ENCODE results near the gene AXIN2. TPM values are rescaled to one million over a fixed set of nuclear protein-coding genes. Genes with fewer than 3 reads are reported as not detected.
A peak's percentile ranks its signal among the peaks of the same experiment; 100 is the strongest.

AXIN2 gene
- total RNA-seq, 4 donors from 2014 or later: 17.6 to 87.6 (median 23.8) TPM

- no peak for TF ChIP-seq EP300 (IDR thresholded peaks at IDR 0.05; ENCODE audit: low read depth)
- TF ChIP-seq POLR2AphosphoS5 (IDR thresholded peaks at IDR 0.05): no peak
- no peak for TF ChIP-seq POLR2A (IDR thresholded peaks at IDR 0.05)
- TF ChIP-seq, protein P1, sequence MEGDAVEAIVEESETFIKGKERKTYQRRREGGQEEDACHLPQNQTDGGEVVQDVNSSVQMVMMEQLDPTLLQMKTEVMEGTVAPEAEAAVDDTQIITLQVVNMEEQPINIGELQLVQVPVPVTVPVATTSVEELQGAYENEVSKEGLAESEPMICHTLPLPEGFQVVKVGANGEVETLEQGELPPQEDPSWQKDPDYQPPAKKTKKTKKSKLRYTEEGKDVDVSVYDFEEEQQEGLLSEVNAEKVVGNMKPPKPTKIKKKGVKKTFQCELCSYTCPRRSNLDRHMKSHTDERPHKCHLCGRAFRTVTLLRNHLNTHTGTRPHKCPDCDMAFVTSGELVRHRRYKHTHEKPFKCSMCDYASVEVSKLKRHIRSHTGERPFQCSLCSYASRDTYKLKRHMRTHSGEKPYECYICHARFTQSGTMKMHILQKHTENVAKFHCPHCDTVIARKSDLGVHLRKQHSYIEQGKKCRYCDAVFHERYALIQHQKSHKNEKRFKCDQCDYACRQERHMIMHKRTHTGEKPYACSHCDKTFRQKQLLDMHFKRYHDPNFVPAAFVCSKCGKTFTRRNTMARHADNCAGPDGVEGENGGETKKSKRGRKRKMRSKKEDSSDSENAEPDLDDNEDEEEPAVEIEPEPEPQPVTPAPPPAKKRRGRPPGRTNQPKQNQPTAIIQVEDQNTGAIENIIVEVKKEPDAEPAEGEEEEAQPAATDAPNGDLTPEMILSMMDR (IDR thresholded peaks at IDR 0.05): no peak
- Histone ChIP-seq H3K4me1 (peaks cover 20 to 32% (median 24%) of the 10 kb centered on the region in 4 donors), H3K27me3 (no peaks in the 10 kb centered on the region), H3K4me3 (no peak overlapping the region), H3K27ac (peak overlapping the region; percentile 44 to 68 (median 50)), H3K36me3 (peaks cover 0 to 25% (median 11%) of the 10 kb centered on the region in 4 donors), H3K9me3 (no peaks in the 10 kb centered on the region)
- 50 to 51% methylated on average over 4 to 9 of the region's 9 CpGs for WGBS, 2 donors (ENCODE audit: low coverage in 1 of 2)
- in situ Hi-C loops (cut with MboI; ENCODE audit: low pct_ligation_motif_present in 1 of 4, low pct_unique_long_range_greater_than_20kb in 1 of 4, low sequenced_read_pairs in 3 of 4) (no loop called here), intact Hi-C loops (cut with DNase I; ENCODE audit: low total_unique reads) (no loop called here)
- DNase-seq: no peak
Observed at GRCh38 chr17:65532101-65532890, 29.2 kb downstream of the AXIN2 start.

- Histone ChIP-seq H3K27ac (peak overlapping the region; percentile 44 to 68 (median 50)), H3K27me3 (no peaks in the 10 kb centered on the region), H3K36me3 (peaks cover 0 to 19% (median 8%) of the 10 kb centered on the region in 4 donors), H3K4me1 (peaks cover 20 to 32% (median 24%) of the 10 kb centered on the region in 4 donors), H3K4me3 (no peak overlapping the region), H3K9me3 (no peaks in the 10 kb centered on the region)
- 40% methylated on average over 12 to 16 of the region's 16 CpGs for WGBS, 2 donors (ENCODE audit: low coverage in 1 of 2)
- intact Hi-C loops (cut with DNase I; ENCODE audit: low total_unique reads): no loop called here
- TF ChIP-seq, protein P1 (IDR thresholded peaks at IDR 0.05): peak in 4 of 5 experiments; percentile 15 to 30 (median 22)
- TF ChIP-seq POLR2A (IDR thresholded peaks at IDR 0.05): no peak
- no peak for TF ChIP-seq EP300 (IDR thresholded peaks at IDR 0.05; ENCODE audit: low read depth)
- peak in 1 of 3 donors; percentile 4 for TF ChIP-seq POLR2AphosphoS5 (IDR thresholded peaks at IDR 0.05)
- in situ Hi-C loops (cut with MboI; ENCODE audit: low pct_ligation_motif_present in 1 of 4, low pct_unique_long_range_greater_than_20kb in 1 of 4, low sequenced_read_pairs in 3 of 4): no loop called here
- peak; percentile 63 for DNase-seq
Observed at GRCh38 chr17:65531256-65532100, 30.0 kb downstream of the AXIN2 start.

- peaks cover 0 to 15% (median 6%) of the 10 kb centered on the region in 4 donors for H3K36me3 ChIP-seq
- no peak overlapping the region for H3K4me3 ChIP-seq
- peaks cover 20 to 32% (median 24%) of the 10 kb centered on the region in 4 donors for H3K4me1 ChIP-seq
- peak overlapping the region; percentile 44 to 68 (median 50) for H3K27ac ChIP-seq
- 74 to 82% methylated on average over 2 to 10 of the region's 10 CpGs for WGBS, 2 donors (ENCODE audit: low coverage in 1 of 2)
- H3K9me3 ChIP-seq: no peaks in the 10 kb centered on the region
- H3K27me3 ChIP-seq: no peaks in the 10 kb centered on the region
- TF ChIP-seq POLR2AphosphoS5 (IDR thresholded peaks at IDR 0.05): no peak
- TF ChIP-seq EP300 (IDR thresholded peaks at IDR 0.05; ENCODE audit: low read depth): no peak
- TF ChIP-seq, protein P1 (IDR thresholded peaks at IDR 0.05): no peak
- no peak for TF ChIP-seq POLR2A (IDR thresholded peaks at IDR 0.05)
- in situ Hi-C loops (cut with MboI; ENCODE audit: low pct_ligation_motif_present in 1 of 4, low pct_unique_long_range_greater_than_20kb in 1 of 4, low sequenced_read_pairs in 3 of 4) (no loop called here), intact Hi-C loops (cut with DNase I; ENCODE audit: low total_unique reads) (no loop called here)
- no peak for DNase-seq
Observed at GRCh38 chr17:65530523-65531255, 30.8 kb downstream of the AXIN2 start.
